IMR-90 (cell line): ENCODE measurements around the gene PRODH2. TPM values are rescaled to one million over a fixed set of nuclear protein-coding genes. Genes with fewer than 3 reads are reported as not detected.

Experiments used
- ATAC-seq: fragments of 200-7000 bp; cut with Tn5 transposase; 2 replicates; pipeline ENCODE4 v1.9.1; 2020; ENCODE audit warnings: low read depth, mild to moderate bottlenecking, moderate library complexity
- BruUV-seq: library from RNA; stranded (reverse); fragments of 400-500 nt; replicated peaks from 2 replicates; lab custom pipeline; 2021; lab: Mats Ljungman, UMichigan
- CTCF ChIA-PET: fragments of 300-600 bp; formaldehyde crosslinking; extraction: SDS; loops from one replicate; lab custom pipeline; 2021; ENCODE audit warnings: antibody characterized with exemption; lab: Yijun Ruan, JAX
- POLR2A ChIA-PET: fragments of 300-600 bp; sonication (Branson Sonifier 250); formaldehyde crosslinking; loops from one replicate; lab custom pipeline; 2022; ENCODE audit warnings: antibody characterized with exemption; ENCODE audit not compliant: unreplicated experiment; lab: Charles Lee
- DNase-seq: peaks from one replicate; pipeline ENCODE4 v3.0.0; 2013
- H2AFZ ChIP-seq: replicated peaks from 2 replicates; pipeline ENCODE3; 2013; ENCODE audit warnings: low read length, mild to moderate bottlenecking; ENCODE audit not compliant: poor library complexity
- H2AK5ac ChIP-seq: 2 replicates; pipeline ENCODE4 v1.6.1; 2013; ENCODE audit warnings: low read depth, low read length, inconsistent platforms
- H2AK9ac ChIP-seq: replicated peaks from 2 replicates; pipeline ENCODE3; 2013; ENCODE audit warnings: mild to moderate bottlenecking, low read depth, low read length, moderate library complexity; ENCODE audit not compliant: poor library complexity
- H2BK120ac ChIP-seq: 2 replicates; pipeline ENCODE4 v1.6.1; 2013; ENCODE audit warnings: low read depth, low read length, inconsistent platforms
- H2BK15ac ChIP-seq: 3 replicates; pipeline ENCODE4 v1.6.1; 2013; ENCODE audit warnings: low read depth, low read length, inconsistent platforms
- H2BK20ac ChIP-seq: 2 replicates; pipeline ENCODE4 v1.6.1; 2013; ENCODE audit warnings: low read depth, mild to moderate bottlenecking, inconsistent platforms, low read length, moderate library complexity
- H2BK5ac ChIP-seq: 2 replicates; pipeline ENCODE4 v1.6.1; 2013; ENCODE audit warnings: mild to moderate bottlenecking, low read depth, low read length, inconsistent platforms; ENCODE audit not compliant: poor library complexity, severe bottlenecking
- H3K14ac ChIP-seq: replicated peaks from 2 replicates; pipeline ENCODE4 v1.6.1; 2013; ENCODE audit warnings: low read depth, low read length, inconsistent platforms
- H3K18ac ChIP-seq: 2 replicates; pipeline ENCODE4 v1.6.1; 2013; ENCODE audit warnings: low read depth, low read length, control low read depth
- H3K23ac ChIP-seq: 2 replicates; pipeline ENCODE4 v1.6.1; 2013; ENCODE audit warnings: low read depth, low read length, inconsistent platforms
- H3K27ac ChIP-seq: 2 replicates; pipeline ENCODE4 v1.5.1; 2013; ENCODE audit warnings: mild to moderate bottlenecking, control low read depth, low read length; ENCODE audit not compliant: insufficient read depth
- H3K27me3 ChIP-seq: 2 replicates; pipeline ENCODE4 v1.6.1; 2013; ENCODE audit warnings: low read length; ENCODE audit not compliant: control insufficient read depth, insufficient read depth
- H3K36me3 ChIP-seq: 2 replicates; pipeline ENCODE4 v1.6.1; 2013; ENCODE audit warnings: low read length, mixed read lengths; ENCODE audit not compliant: control insufficient read depth, insufficient read depth
- H3K4ac ChIP-seq: 2 replicates; pipeline ENCODE4 v1.6.1; 2013; ENCODE audit warnings: low read depth, low read length, inconsistent platforms
- H3K4me1 ChIP-seq: 2 replicates; pipeline ENCODE4 v1.6.1; 2013; ENCODE audit warnings: low read length, mixed read lengths; ENCODE audit not compliant: control insufficient read depth, insufficient read depth
- H3K4me2 ChIP-seq: 2 replicates; pipeline ENCODE4 v1.6.1; 2013; ENCODE audit warnings: low read depth, mild to moderate bottlenecking, control low read depth, low read length, moderate library complexity
- H3K4me3 ChIP-seq: 2 replicates; pipeline ENCODE4 v1.5.1; 2013; ENCODE audit warnings: low read depth, mild to moderate bottlenecking, control low read depth, low read length, moderate library complexity; ENCODE audit not compliant: insufficient read depth
- H3K56ac ChIP-seq: 2 replicates; pipeline ENCODE4 v1.6.1; 2013; ENCODE audit warnings: low read length, inconsistent platforms; ENCODE audit not compliant: insufficient read depth; ENCODE audit errors: extremely low read depth
- H3K79me1 ChIP-seq, 2 experiments: 2 replicates each; pipeline ENCODE4 v1.6.1; 2013; ENCODE audit warnings: low read length in 2 of 2, inconsistent platforms in 1 of 2, low read depth in 1 of 2
- H3K9ac ChIP-seq: 2 replicates; pipeline ENCODE4 v1.6.1; 2013; ENCODE audit warnings: low read depth, low read length, control low read depth
- H3K9me1 ChIP-seq: 2 replicates; pipeline ENCODE4 v1.6.1; 2013; ENCODE audit warnings: low read length, inconsistent platforms; ENCODE audit not compliant: insufficient read depth
- H3K9me3 ChIP-seq: 2 replicates; pipeline ENCODE4 v1.6.1; 2013; ENCODE audit warnings: low read length; ENCODE audit not compliant: control insufficient read depth, insufficient read depth
- H4K20me1 ChIP-seq: 2 replicates; pipeline ENCODE4 v1.6.1; 2013; ENCODE audit warnings: low read length, inconsistent platforms; ENCODE audit not compliant: insufficient read depth
- H4K5ac ChIP-seq: 2 replicates; pipeline ENCODE4 v1.6.1; 2013; ENCODE audit warnings: mild to moderate bottlenecking, low read depth, low read length, control low read depth
- H4K8ac ChIP-seq, 2 experiments: 2 replicates each; pipeline ENCODE4 v1.6.1; 2013; ENCODE audit warnings: low read depth in 2 of 2, low read length in 2 of 2, control low read depth in 1 of 2, inconsistent platforms in 1 of 2
- H4K91ac ChIP-seq: 2 replicates; pipeline ENCODE4 v1.6.1; 2013; ENCODE audit warnings: low read depth, low read length, inconsistent platforms; ENCODE audit not compliant: insufficient read depth
- BHLHE40 ChIP-seq: fragments of 150-350 bp; IDR thresholded peaks from 2 replicates; pipeline ENCODE4 v1.6.1; 2016; ENCODE audit warnings: mild to moderate bottlenecking, low read depth, low read length
- CEBPB ChIP-seq: IDR thresholded peaks from 2 replicates; pipeline ENCODE4 v1.6.1; 2012; ENCODE audit warnings: low read depth, low read length, improper control_type of control experiment
- CHD1 ChIP-seq: IDR thresholded peaks from 2 replicates; pipeline ENCODE4 v1.6.1; 2012; ENCODE audit warnings: low read depth, low read length, improper control_type of control experiment
- FOS ChIP-seq: fragments of 150-350 bp; IDR thresholded peaks from 2 replicates; pipeline ENCODE4 v1.6.1; 2016; ENCODE audit warnings: low read depth, low read length
- MAFK ChIP-seq: IDR thresholded peaks from 2 replicates; pipeline ENCODE4 v1.6.1; 2012; ENCODE audit warnings: low read depth, low read length, improper control_type of control experiment
- MAZ ChIP-seq: IDR thresholded peaks from 2 replicates; pipeline ENCODE4 v1.6.1; 2012; ENCODE audit warnings: low read depth, mild to moderate bottlenecking, low read length, improper control_type of control experiment, moderate library complexity, borderline replicate concordance
- MXI1 ChIP-seq: IDR thresholded peaks from 2 replicates; pipeline ENCODE4 v1.6.1; 2012; ENCODE audit warnings: low read depth, mild to moderate bottlenecking, low read length, moderate library complexity, borderline replicate concordance
- NFE2L2 ChIP-seq: fragments of 150-350 bp; IDR thresholded peaks from 2 replicates; pipeline ENCODE4 v1.6.1; 2016; ENCODE audit warnings: low read depth, mild to moderate bottlenecking, low read length
- POLR2A ChIP-seq: IDR thresholded peaks from 2 replicates; pipeline ENCODE4 v1.6.1; 2012; ENCODE audit warnings: mild to moderate bottlenecking, low read depth, low read length
- RAD21 ChIP-seq: IDR thresholded peaks from 2 replicates; pipeline ENCODE4 v1.6.1; 2012; ENCODE audit warnings: low read length, improper control_type of control experiment
- RCOR1 ChIP-seq: IDR thresholded peaks from 2 replicates; pipeline ENCODE4 v1.6.1; 2012; ENCODE audit warnings: mild to moderate bottlenecking, low read length, improper control_type of control experiment; ENCODE audit not compliant: insufficient replicate concordance
- RFX5 ChIP-seq: IDR thresholded peaks from 2 replicates; pipeline ENCODE4 v1.8.0; 2012; ENCODE audit warnings: low read depth, mild to moderate bottlenecking, low read length, moderate library complexity
- SMC3 ChIP-seq: fragments of 150-350 bp; IDR thresholded peaks from 2 replicates; pipeline ENCODE4 v1.6.1; 2016; ENCODE audit warnings: low read depth, mild to moderate bottlenecking, antibody characterized with exemption, low read length, moderate library complexity
- WGBS, 2 experiments: methylation state at CpG; one replicate each; pipeline versions ENCODE4 v1.1.5 to v1.1.7; 2013; ENCODE audit warnings: missing lambda C conversion rate in 2 of 2; ENCODE audit not compliant: insufficient read length in 1 of 2; ENCODE audit errors: extremely low coverage in 2 of 2; 5-methylcytosine and 5-hydroxymethylcytosine counted together
- dilution Hi-C: fragments of 300-500 bp; cut with HindIII; formaldehyde crosslinking; loops from one replicate; pipeline ENCODE4 v1.14.3; 2018; ENCODE audit warnings: low sequenced_read_pairs; ENCODE audit not compliant: unreplicated experiment
- in situ Hi-C: fragments of 300-500 bp; cut with MboI; formaldehyde crosslinking; loops from 3 replicates; pipeline ENCODE4 v1.14.3; 2019; ENCODE audit warnings: low sequenced_read_pairs, inconsistent platforms, mixed read lengths
- intact Hi-C: fragments of 100-400 bp; cut with micrococcal nuclease; formaldehyde crosslinking; loops from 2 replicates; pipeline ENCODE4 v1.10.0; 2022
- polyA plus RNA-seq, 3 experiments: library from polyadenylated mRNA; depleted of rRNA; stranded (reverse); fragments of >200 nt; gene quantifications; 2 replicates each; pipeline ENCODE4 v1.2.3, GENCODE V29; 2012; ENCODE audit warnings: low replicate concordance in 1 of 3
- total RNA-seq: library from RNA; depleted of rRNA; stranded (reverse); fragments of >200 nt; gene quantifications from 2 replicates; pipeline ENCODE4 v1.2.3, GENCODE V29; 2012
- TF ChIP-seq, protein P1 (sequence below): conservative IDR thresholded peaks from 2 replicates; pipeline ENCODE4 v1.5.1; 2012; ENCODE audit warnings: mild to moderate bottlenecking, low read depth, low read length, improper control_type of control experiment
- TF ChIP-seq, protein P2 (sequence below): fragments of 150-350 bp; IDR thresholded peaks from 2 replicates; pipeline ENCODE4 v1.6.1; 2016; ENCODE audit warnings: low read depth, mild to moderate bottlenecking, low read length, moderate library complexity, borderline replicate concordance
- TF ChIP-seq, protein P3 (sequence below): fragments of 150-350 bp; IDR thresholded peaks from 2 replicates; pipeline ENCODE4 v1.6.1; 2017; ENCODE audit warnings: mild to moderate bottlenecking, antibody characterized with exemption, low read length, low read depth

The PRODH2 gene
- total and polyA plus RNA-seq, 2 of the 4 experiments (the other 2 are of a cell fraction): not detected

DNA sequence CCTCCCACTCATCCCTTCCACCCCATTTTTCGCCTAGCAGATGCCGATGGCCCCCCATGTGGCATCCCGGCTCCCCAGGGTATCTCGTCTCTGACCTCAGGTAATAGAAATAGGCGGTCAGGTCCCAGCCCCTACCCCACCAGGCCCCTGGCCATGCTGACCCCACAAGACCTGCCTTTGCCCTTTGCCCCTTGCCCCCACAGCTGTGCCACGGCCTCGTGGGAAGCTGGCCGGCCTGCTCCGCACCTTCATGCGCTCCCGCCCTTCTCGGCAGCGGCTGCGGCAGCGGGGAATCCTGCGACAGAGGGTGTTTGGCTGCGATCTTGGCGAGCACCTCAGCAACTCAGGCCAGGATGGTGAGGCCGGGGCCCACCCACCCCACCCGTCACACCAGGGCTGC is 31.9 kb downstream of the PRODH2 start:
- no peak overlapping the region for H3K9ac ChIP-seq
- no peak overlapping the region for H4K5ac ChIP-seq
- no peak overlapping the region for H2AK9ac ChIP-seq
- H3K4me1 ChIP-seq: peaks cover 6% of the 10 kb centered on the region
- BruUV-seq: no TSS peak
- H2AFZ ChIP-seq: no peak overlapping the region
- H2BK15ac ChIP-seq: no peak overlapping the region
- H3K18ac ChIP-seq: no peak overlapping the region
- H3K9me1 ChIP-seq: peaks cover 6% of the 10 kb centered on the region; the same call in 1 of the 2 replicates
- in situ Hi-C loops: no loop called here
- no peak overlapping the region for H4K91ac ChIP-seq
- H2BK20ac ChIP-seq: no peak overlapping the region
- H2BK120ac ChIP-seq: no peak overlapping the region
- H3K4me3 ChIP-seq: no peak overlapping the region
- no peak for ATAC-seq
- H3K4ac ChIP-seq: no peak overlapping the region
- H3K56ac ChIP-seq: no peak overlapping the region
- H3K14ac ChIP-seq: no peak overlapping the region
- TF ChIP-seq MAZ (no peak), SMC3 (no peak), CHD1 (no peak), MAFK (no peak), FOS (no peak), NFE2L2 (no peak), BHLHE40 (no peak), RAD21 (no peak), CEBPB (no peak), RCOR1 (no peak), POLR2A (no peak), RFX5 (no peak), MXI1 (no peak)
- TF ChIP-seq, protein P1, sequence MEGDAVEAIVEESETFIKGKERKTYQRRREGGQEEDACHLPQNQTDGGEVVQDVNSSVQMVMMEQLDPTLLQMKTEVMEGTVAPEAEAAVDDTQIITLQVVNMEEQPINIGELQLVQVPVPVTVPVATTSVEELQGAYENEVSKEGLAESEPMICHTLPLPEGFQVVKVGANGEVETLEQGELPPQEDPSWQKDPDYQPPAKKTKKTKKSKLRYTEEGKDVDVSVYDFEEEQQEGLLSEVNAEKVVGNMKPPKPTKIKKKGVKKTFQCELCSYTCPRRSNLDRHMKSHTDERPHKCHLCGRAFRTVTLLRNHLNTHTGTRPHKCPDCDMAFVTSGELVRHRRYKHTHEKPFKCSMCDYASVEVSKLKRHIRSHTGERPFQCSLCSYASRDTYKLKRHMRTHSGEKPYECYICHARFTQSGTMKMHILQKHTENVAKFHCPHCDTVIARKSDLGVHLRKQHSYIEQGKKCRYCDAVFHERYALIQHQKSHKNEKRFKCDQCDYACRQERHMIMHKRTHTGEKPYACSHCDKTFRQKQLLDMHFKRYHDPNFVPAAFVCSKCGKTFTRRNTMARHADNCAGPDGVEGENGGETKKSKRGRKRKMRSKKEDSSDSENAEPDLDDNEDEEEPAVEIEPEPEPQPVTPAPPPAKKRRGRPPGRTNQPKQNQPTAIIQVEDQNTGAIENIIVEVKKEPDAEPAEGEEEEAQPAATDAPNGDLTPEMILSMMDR: no peak
- TF ChIP-seq, protein P2, sequence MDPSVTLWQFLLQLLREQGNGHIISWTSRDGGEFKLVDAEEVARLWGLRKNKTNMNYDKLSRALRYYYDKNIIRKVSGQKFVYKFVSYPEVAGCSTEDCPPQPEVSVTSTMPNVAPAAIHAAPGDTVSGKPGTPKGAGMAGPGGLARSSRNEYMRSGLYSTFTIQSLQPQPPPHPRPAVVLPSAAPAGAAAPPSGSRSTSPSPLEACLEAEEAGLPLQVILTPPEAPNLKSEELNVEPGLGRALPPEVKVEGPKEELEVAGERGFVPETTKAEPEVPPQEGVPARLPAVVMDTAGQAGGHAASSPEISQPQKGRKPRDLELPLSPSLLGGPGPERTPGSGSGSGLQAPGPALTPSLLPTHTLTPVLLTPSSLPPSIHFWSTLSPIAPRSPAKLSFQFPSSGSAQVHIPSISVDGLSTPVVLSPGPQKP: no peak
- TF ChIP-seq, protein P3, sequence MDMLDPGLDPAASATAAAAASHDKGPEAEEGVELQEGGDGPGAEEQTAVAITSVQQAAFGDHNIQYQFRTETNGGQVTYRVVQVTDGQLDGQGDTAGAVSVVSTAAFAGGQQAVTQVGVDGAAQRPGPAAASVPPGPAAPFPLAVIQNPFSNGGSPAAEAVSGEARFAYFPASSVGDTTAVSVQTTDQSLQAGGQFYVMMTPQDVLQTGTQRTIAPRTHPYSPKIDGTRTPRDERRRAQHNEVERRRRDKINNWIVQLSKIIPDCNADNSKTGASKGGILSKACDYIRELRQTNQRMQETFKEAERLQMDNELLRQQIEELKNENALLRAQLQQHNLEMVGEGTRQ: no peak
- no peak overlapping the region for H3K23ac ChIP-seq
- ChIA-PET POLR2A (no interaction called here), CTCF (no interaction called here)
- dilution Hi-C loops: no loop called here
- peaks cover 16% of the 10 kb centered on the region for H3K36me3 ChIP-seq
- 92% methylated on average over 12 of the region's 20 CpGs; no CpG with 5 or more reads in 1 of the 2 experiments for WGBS, 2 experiments
- no peak overlapping the region for H4K8ac ChIP-seq
- H2AK5ac ChIP-seq: no peak overlapping the region
- no peak for DNase-seq
- H3K9me3 ChIP-seq: no peaks in the 10 kb centered on the region
- no peaks in the 10 kb centered on the region for H4K20me1 ChIP-seq
- H2BK5ac ChIP-seq: no peak overlapping the region
- no peak overlapping the region for H3K4me2 ChIP-seq
- no peak overlapping the region for H3K27ac ChIP-seq
- intact Hi-C loops: no loop called here
- peaks cover 7 to 18% of the 10 kb centered on the region in 2 experiments for H3K79me1 ChIP-seq
- H3K27me3 ChIP-seq: no peaks in the 10 kb centered on the region
